Panc1 (cell line): ENCODE data around the gene NAAA. TPM values are rescaled to one million over a fixed set of nuclear protein-coding genes. Genes with fewer than 3 reads are reported as not detected.

Experiments
- ATAC-seq: fragments of 200-7000 bp; cut with Tn5 transposase; 2 replicates; pipeline ENCODE4 v1.9.1; 2020; ENCODE audit warnings: mild to moderate bottlenecking, moderate library complexity
- BruUV-seq: library from RNA; stranded (reverse); fragments of 400-500 nt; replicated peaks from 2 replicates; lab custom pipeline; 2021; lab: Mats Ljungman, UMichigan
- CTCF ChIA-PET: fragments of 300-600 bp; sonication (Branson Sonifier 250); formaldehyde crosslinking; loops from one replicate; lab custom pipeline; 2022; ENCODE audit warnings: antibody characterized with exemption; lab: Charles Lee
- POLR2A ChIA-PET: fragments of 300-600 bp; sonication (Branson Sonifier 250); formaldehyde crosslinking; loops from one replicate; lab custom pipeline; 2022; ENCODE audit warnings: antibody characterized with exemption; lab: Charles Lee
- DNase-seq: peaks from one replicate; pipeline ENCODE4 v3.0.0-alpha.2; 2010; ENCODE audit warnings: low read depth, low spot score
- H3K27ac ChIP-seq: 2 replicates; pipeline ENCODE4 v1.5.1; 2011; ENCODE audit warnings: mild to moderate bottlenecking, low read length, inconsistent platforms
- H3K27me3 ChIP-seq: fragments of 200-500 bp; sonication (Bioruptor generic); 2 replicates; pipeline ENCODE4 v1.6.0; 2014; ENCODE audit warnings: low read length, inconsistent platforms; ENCODE audit not compliant: control insufficient read depth, insufficient read depth
- H3K36me3 ChIP-seq: fragments of 200-500 bp; sonication (Bioruptor generic); 2 replicates; pipeline ENCODE4 v1.5.1; 2014; ENCODE audit warnings: inconsistent platforms, mild to moderate bottlenecking, low read length, moderate library complexity; ENCODE audit not compliant: control insufficient read depth, insufficient read depth
- H3K4me1 ChIP-seq: 2 replicates; pipeline ENCODE4 v1.5.1; 2011; ENCODE audit warnings: inconsistent platforms, mild to moderate bottlenecking, low read length, moderate library complexity; ENCODE audit not compliant: control insufficient read depth, insufficient read depth
- H3K4me3 ChIP-seq, 2 experiments: 2 replicates each; pipeline ENCODE4 v1.5.1; 2011 to 2012; ENCODE audit warnings: low read depth in 2 of 2, low read length in 2 of 2, mild to moderate bottlenecking in 2 of 2, inconsistent platforms in 1 of 2, moderate library complexity in 1 of 2
- H3K9me3 ChIP-seq: fragments of 200-500 bp; sonication (Bioruptor generic); 2 replicates; pipeline ENCODE4 v1.5.1; 2014; ENCODE audit warnings: low read depth, mild to moderate bottlenecking, inconsistent platforms, low read length, moderate library complexity; ENCODE audit not compliant: control insufficient read depth, insufficient read depth
- POLR2AphosphoS5 ChIP-seq: IDR thresholded peaks from 2 replicates; pipeline ENCODE4 v1.6.1; 2012; ENCODE audit warnings: mild to moderate bottlenecking, low read depth, low read length, moderate library complexity
- REST ChIP-seq, 2 experiments: IDR thresholded peaks; 2 replicates each; pipeline ENCODE4 v1.6.1; 2011 to 2012; ENCODE audit warnings: low read depth in 2 of 2, control low read depth in 1 of 2, low read length in 1 of 2, mild to moderate bottlenecking in 1 of 2, moderate library complexity in 1 of 2; ENCODE audit not compliant: insufficient read depth in 1 of 2
- SIN3A ChIP-seq: IDR thresholded peaks from 2 replicates; pipeline ENCODE4 v1.6.1; 2012; ENCODE audit warnings: low read depth, mild to moderate bottlenecking, low read length, moderate library complexity, borderline replicate concordance; ENCODE audit not compliant: insufficient read depth
- TCF7L2 ChIP-seq: IDR thresholded peaks from 2 replicates; pipeline ENCODE4 v1.6.1; 2011; ENCODE audit warnings: mild to moderate bottlenecking, low read depth, low read length, inconsistent platforms
- in situ Hi-C: cut with HindIII; loops from 2 replicates; pipeline ENCODE4 v1.10.0; 2016; ENCODE audit warnings: low sequenced_read_pairs, low pct_unique_long_range_greater_than_20kb
- intact Hi-C: fragments of 100-400 bp; cut with micrococcal nuclease; formaldehyde crosslinking; loops from one replicate; pipeline ENCODE4 v1.10.0; 2022; ENCODE audit not compliant: unreplicated experiment
- total RNA-seq: library from RNA; stranded (reverse); gene quantifications from one replicate; pipeline ENCODE4 v1.2.1, GENCODE V29; 2021; ENCODE audit not compliant: unreplicated experiment
- TF ChIP-seq, protein P1 (sequence below): fragments of 450-650 bp; IDR thresholded peaks from 2 replicates; pipeline ENCODE4 v1.5.1; 2017; ENCODE audit warnings: mild to moderate bottlenecking

Gene NAAA
- total RNA-seq, 1 experiment from 2014 or later: 11.9 TPM

DNA sequence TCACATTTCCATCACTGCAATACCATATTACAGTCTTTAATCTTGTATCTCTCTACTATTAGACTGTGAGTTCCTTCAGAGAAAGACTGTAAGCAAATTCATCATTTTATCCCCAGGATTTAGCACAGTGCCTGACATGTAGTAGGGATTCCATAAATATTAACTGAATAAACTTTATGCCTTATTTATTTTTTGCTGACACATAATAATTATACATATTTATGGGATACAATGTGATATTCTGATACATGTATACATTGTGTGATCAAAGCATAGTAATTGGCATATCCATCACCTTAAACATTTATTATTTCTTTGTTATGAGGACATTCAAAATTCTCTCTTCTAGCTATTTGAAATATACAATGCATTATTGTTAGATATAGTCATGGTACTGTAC, 42.3 kb downstream of the NAAA start:
- H3K9me3 ChIP-seq: no peaks in the 10 kb centered on the region
- ChIA-PET CTCF (no interaction called here), POLR2A (no interaction called here)
- H3K4me1 ChIP-seq: no peaks in the 10 kb centered on the region
- H3K4me3 ChIP-seq: no peak overlapping the region
- H3K36me3 ChIP-seq: no peaks in the 10 kb centered on the region
- DNase-seq (no peak), ATAC-seq (no peak)
- in situ Hi-C loops (no loop called here), intact Hi-C loops (no loop called here)
- no TSS peak for BruUV-seq
- TF ChIP-seq SIN3A (no peak), REST (IDR thresholded peaks at IDR 0.05; ENCODE audit: insufficient read depth in 1 of 2, low read depth in 2 of 2, low read length in 1 of 2) (no peak), TCF7L2 (no peak), POLR2AphosphoS5 (no peak)
- TF ChIP-seq, protein P1, sequence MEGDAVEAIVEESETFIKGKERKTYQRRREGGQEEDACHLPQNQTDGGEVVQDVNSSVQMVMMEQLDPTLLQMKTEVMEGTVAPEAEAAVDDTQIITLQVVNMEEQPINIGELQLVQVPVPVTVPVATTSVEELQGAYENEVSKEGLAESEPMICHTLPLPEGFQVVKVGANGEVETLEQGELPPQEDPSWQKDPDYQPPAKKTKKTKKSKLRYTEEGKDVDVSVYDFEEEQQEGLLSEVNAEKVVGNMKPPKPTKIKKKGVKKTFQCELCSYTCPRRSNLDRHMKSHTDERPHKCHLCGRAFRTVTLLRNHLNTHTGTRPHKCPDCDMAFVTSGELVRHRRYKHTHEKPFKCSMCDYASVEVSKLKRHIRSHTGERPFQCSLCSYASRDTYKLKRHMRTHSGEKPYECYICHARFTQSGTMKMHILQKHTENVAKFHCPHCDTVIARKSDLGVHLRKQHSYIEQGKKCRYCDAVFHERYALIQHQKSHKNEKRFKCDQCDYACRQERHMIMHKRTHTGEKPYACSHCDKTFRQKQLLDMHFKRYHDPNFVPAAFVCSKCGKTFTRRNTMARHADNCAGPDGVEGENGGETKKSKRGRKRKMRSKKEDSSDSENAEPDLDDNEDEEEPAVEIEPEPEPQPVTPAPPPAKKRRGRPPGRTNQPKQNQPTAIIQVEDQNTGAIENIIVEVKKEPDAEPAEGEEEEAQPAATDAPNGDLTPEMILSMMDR: no peak
- H3K27me3 ChIP-seq: no peaks in the 10 kb centered on the region
- H3K27ac ChIP-seq: no peak overlapping the region

GRCh38 chr4:75895744-75896314, 45.0 kb downstream of the NAAA start:
- ATAC-seq (peak; percentile 76), DNase-seq (peak; percentile 22)
- intact Hi-C loops: no loop called here
- POLR2A ChIA-PET: no interaction called here
- CTCF ChIA-PET: interaction anchor here (0.5 to 0.7 kb wide), 7 partner anchors 9 to 744 kb away, joined by 3 to 4 read pairs (median 3); no protein-coding TSS in a partner anchor
- in situ Hi-C loops: no loop called here
- H3K27ac ChIP-seq: no peak overlapping the region
- no peak overlapping the region for H3K4me3 ChIP-seq
- H3K4me1 ChIP-seq: no peaks in the 10 kb centered on the region
- H3K27me3 ChIP-seq: no peaks in the 10 kb centered on the region
- BruUV-seq: no TSS peak
- H3K9me3 ChIP-seq: no peaks in the 10 kb centered on the region
- no peaks in the 10 kb centered on the region for H3K36me3 ChIP-seq
- TF ChIP-seq, protein P1: peak; percentile 79
- no peak for TF ChIP-seq POLR2AphosphoS5
